NB4 (cell line): ENCODE data around the gene DAB2IP.

Source experiments
- DNase-seq: peaks from one replicate; pipeline ENCODE4 v3.0.0; 2010; ENCODE audit warnings: low read depth
- H3K4me3 ChIP-seq: one replicate; pipeline ENCODE4 v1.5.1; 2011; ENCODE audit warnings: mild to moderate bottlenecking, low read depth, low read length, moderate library complexity
- MYC ChIP-seq: IDR thresholded peaks from 2 replicates; pipeline ENCODE4 v1.6.1; 2011; ENCODE audit warnings: low read depth, low read length
- POLR2A ChIP-seq: IDR thresholded peaks from 2 replicates; pipeline ENCODE4 v1.6.1; 2011; ENCODE audit warnings: mild to moderate bottlenecking; ENCODE audit not compliant: insufficient read length; ENCODE audit errors: extremely low read depth
- TF ChIP-seq, protein P1 (sequence below): IDR thresholded peaks from 2 replicates; pipeline ENCODE4 v1.6.1; 2011; ENCODE audit warnings: low read depth, low read length
- TF ChIP-seq, protein P2 (sequence below): IDR thresholded peaks from one replicate; pipeline ENCODE4 v1.5.1; 2012; ENCODE audit warnings: low read depth, low read length

The DAB2IP gene

DNA sequence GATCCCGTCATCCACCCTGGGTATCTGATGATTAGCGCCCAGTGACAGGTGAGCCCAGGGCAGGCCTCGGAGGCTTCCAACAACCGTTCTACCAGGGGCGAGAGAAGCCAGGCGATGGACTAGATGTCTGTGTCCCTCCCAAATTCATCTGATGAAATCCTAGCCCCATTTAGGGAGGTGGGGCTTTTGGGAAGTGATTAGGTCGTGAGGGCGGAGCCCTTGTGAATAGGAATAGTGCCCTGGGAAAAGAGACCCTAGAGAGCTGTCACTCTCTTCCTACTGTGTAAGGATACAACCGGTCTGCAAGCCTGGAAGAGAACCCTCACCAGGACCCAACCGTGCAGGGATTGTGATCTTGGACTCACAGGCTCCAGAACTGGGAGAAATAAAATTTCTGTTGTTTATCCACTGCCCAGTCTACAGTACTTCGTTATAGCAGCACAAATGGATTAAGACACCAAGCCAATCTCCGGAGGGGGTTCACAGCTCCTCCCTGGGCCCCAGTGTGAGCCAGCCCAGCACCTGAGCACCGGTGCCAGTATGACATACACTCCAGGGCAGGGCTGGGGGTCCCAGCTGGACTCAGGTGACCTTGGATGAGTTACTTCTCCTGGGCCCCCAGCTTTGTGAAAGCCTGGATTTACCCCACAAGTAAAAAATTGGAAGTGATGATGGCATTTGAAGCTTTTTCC is 162.2 kb downstream of the DAB2IP start:
- H3K4me3 ChIP-seq, result no peak overlapping the region
- TF ChIP-seq POLR2A (no peak), MYC (no peak)
- TF ChIP-seq, protein P1, sequence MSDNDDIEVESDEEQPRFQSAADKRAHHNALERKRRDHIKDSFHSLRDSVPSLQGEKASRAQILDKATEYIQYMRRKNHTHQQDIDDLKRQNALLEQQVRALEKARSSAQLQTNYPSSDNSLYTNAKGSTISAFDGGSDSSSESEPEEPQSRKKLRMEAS, result no peak
- TF ChIP-seq, protein P2, sequence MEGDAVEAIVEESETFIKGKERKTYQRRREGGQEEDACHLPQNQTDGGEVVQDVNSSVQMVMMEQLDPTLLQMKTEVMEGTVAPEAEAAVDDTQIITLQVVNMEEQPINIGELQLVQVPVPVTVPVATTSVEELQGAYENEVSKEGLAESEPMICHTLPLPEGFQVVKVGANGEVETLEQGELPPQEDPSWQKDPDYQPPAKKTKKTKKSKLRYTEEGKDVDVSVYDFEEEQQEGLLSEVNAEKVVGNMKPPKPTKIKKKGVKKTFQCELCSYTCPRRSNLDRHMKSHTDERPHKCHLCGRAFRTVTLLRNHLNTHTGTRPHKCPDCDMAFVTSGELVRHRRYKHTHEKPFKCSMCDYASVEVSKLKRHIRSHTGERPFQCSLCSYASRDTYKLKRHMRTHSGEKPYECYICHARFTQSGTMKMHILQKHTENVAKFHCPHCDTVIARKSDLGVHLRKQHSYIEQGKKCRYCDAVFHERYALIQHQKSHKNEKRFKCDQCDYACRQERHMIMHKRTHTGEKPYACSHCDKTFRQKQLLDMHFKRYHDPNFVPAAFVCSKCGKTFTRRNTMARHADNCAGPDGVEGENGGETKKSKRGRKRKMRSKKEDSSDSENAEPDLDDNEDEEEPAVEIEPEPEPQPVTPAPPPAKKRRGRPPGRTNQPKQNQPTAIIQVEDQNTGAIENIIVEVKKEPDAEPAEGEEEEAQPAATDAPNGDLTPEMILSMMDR, result no peak
- DNase-seq, result no peak

DNA sequence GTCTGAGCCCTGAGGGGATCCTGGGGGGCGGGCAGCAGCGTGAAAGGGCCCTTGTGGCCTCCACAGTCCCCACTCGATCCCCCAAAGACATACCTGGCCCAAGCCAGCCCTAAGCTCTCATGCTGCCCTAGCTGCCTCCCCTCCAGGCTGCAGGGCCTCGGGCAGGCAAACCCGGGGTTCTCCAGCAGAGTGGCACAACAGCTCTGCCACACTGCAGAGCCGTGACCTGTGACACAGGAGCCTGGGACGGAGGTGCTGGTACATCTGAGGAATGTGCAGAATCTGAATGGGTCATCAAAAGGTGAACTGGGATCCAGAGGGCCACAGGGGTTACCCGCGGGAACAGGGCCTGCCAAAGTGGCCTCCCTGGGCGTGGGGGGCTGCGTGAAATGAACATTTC is 163.2 kb downstream of the DAB2IP start:
- TF ChIP-seq, protein P2, result no peak
- TF ChIP-seq MYC (no peak), POLR2A (no peak)
- TF ChIP-seq, protein P1, result no peak
- no peak for DNase-seq
- H3K4me3 ChIP-seq, result no peak overlapping the region

DNA sequence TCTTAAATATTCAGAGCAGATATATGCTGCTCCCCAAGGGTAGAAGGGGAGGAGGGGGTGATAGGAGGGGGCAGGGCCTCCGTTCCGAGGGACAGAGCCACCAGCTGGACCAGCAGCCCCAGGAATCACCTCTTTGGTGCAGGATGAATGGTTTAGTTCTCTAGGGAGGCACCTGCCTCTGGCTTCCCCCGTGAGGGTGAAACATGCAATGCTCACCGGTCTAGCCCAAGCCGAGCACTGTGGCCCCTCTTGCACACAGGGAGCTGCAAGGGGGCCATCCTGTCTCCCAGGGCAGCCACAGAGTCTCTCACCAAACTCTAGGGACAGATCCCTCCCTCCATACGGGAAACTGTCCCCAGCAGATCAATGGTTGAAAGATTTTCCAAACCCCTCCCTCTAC is 163.7 kb downstream of the DAB2IP start:
- DNase-seq, result no peak
- no peak overlapping the region for H3K4me3 ChIP-seq
- TF ChIP-seq, protein P2, result no peak
- TF ChIP-seq, protein P1, result no peak
- TF ChIP-seq POLR2A (no peak), MYC (no peak)

DNA sequence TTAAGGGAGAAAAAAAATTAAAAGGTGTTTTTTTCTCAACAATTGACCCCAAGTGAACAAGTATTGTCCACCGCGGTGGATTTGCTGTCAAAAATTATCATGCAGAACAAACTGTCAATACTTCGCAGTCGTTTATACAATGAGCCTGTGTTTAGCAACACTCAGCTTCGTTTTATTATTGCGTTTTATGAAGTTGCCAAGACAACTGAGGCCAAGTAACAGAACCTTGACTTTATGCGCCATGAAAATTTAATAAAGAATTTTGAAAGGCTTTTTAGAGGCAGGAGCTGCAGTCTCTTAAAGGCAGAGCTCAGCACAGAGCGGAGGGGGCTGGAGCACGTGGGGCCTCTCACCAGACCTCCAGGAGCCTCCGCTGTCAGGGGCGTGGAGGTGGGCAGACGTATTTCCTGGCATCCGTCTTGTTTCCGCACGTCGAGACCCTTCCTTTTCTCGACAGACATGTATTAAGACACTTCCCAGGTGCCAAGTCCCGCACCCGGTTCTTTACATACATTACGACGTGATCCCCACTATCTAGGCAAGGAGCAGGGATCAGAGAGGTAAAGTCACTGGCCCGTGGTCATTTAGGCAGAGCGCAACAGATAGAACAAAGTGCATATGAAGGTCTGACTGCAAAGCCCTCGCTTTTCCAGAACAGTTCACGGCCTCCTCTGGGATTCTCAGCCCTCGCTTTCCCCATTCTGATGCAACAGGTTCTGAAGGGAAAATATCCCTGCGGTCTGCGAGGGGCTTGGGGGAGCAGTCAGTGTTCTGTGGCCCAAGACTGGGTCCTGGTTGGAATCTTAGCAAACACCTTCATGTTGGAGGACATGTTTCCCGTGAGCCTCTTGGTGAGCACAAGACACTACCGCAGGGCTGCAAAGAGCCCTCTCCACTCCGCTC is 164.4 kb downstream of the DAB2IP start:
- no peak overlapping the region for H3K4me3 ChIP-seq
- DNase-seq, result no peak
- TF ChIP-seq, protein P2, result no peak

DNA sequence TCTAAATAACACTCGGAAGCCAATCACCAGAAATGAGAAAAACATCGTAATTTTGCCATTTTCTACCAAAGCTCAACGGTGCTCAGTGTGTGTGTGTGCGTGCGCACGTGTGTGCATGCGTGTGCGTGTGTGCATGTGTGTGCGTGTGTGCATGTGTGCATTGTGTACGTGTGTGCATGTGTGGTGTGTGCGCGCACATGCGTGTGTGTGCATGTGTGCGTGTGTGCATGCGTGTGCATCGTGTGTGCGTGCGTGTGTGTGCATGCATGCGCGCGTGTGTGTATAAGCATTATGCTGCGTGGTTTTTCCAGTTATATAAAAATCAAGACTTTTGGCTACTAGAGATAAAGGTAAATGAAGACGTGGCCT is 165.0 kb downstream of the DAB2IP start:
- DNase-seq, result no peak
- TF ChIP-seq POLR2A (no peak), MYC (no peak)
- TF ChIP-seq, protein P2, result no peak
- TF ChIP-seq, protein P1, result no peak
- H3K4me3 ChIP-seq, result no peak overlapping the region
